HG03378 (cell line): ENCODE results near the gene EML4.
"Not testable (repeated sequence)": the region's sequence is repeated elsewhere in the genome, so short reads cannot be mapped to it uniquely, and the experiment has no call there.

Source experiments
- ATAC-seq: cut with Tn5 transposase; IDR thresholded peaks from one replicate; pipeline ENCODE4 v1.9.1; 2021; ENCODE audit warnings: mild to moderate bottlenecking, moderate library complexity; ENCODE audit not compliant: unreplicated experiment

EML4 gene

DNA sequence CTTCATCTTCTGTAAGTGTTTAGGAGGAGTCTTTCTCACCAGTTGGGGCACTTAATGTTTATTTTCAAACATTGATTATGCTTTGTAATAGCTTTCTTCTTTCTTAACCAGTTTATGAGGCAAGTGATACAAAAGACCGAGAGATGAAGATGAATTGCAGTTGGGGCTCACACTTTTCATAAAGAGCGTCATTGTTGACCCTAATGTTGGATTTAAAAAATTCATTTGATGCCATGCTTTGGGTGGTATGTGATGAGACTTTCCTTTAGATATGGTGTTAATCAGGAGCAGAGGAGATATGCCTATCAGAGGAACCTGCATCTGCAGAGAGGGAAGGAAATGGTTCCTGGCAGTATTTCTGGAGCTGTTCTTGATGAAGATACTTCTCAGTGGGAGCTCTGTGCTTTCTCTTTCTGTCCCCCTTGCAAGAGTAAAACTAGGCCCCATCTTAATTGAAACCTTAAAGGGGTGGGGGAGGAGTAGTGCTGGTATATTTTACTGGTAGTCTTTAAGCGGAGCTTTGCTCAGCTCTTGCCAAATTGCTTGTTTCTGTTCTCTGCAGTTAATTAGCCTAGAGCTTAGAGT lies 2.3 kb downstream of the EML4 start:
- ATAC-seq = no peak

DNA sequence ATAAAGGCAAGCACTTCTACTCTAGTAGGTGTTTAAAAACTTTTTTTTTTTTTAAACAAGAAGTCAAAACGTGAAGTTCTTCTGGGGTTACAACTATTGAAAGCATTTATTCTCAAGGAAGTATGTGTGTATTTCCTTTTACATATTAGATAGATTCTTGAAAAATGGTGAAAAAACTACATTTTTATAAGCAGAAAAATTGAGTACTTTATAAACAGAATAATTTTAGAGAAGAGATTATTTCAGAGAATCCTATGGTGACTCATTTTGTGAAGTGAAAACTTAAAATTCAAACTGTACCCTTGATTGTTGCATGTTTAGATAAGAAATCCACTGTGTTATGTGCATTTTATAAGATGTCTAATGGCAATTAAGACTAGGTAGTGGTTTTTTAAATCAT lies 2.9 kb downstream of the EML4 start:
- no peak for ATAC-seq

DNA sequence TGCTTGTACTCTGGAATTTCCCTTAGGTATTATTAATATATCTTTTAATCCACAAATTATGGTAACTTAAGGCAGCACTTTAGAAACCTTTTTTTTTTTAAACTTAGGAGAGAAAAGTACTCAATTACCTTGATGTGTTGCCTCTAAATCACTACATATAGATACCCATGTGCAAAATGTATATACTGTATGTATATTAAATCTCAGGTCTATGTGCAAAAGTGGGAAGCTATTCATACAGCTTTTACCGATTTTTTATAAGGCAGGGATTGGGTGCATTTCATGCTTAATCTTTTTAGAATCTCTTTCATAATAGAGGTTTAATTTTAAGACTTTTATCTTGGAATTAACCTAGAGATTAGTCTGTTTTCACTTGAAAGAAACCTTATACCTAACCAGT lies 3.4 kb downstream of the EML4 start:
- no peak for ATAC-seq

DNA sequence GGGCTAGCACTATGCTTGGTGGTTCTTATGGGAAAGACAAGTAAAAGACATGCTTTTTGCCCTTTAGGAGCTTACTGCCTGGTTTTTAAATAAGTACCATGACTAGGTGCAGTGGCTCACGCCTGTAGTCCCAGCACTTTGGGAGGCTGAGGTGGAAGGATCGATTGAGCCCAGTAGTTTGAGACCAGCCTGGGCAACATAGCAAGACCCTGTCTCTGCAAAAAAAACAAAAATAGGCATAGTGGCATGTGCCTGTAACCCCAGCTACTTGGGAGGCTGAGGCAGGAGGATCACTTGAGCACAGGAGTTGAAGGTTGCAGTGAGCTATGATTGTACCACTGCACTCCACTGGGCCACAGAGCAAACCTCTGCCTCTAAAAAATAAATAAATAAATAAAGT lies 4.3 kb downstream of the EML4 start:
- ATAC-seq = not testable (repeated sequence)

DNA sequence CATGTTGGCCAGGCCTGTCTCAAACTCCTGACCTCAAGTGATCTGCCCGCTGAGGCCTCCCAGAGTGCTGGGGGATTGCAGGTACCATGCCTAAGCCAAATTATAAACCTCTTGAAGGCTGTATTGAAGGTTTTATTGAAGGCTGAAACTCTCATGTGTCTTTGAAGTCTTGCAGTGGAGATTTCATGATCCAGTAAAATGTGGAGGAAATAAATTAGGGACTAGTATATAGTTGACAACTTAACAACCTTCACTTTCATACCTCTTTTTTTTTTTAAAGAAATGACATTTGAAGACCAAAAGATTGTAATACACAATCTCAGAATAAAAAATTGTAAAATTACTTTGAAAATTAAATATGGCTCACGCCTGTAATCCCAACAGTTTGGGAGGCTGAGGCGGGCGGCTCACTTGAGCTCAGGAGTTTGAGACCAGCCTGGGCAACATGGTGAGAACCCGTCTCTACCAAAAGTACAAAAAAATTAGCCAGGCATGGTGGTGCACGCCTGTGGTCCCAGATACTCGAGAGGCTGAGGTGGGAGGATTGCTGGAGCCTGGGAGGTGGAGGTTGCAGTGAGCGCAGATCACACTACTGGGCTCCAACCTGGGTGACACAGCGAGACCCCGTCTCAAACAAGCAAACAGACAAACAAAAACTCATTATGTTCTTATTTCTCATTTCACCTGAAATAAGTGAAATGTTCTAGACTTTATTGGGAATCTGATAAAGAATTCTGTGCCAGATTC lies 8.0 kb downstream of the EML4 start:
- ATAC-seq = no peak

DNA sequence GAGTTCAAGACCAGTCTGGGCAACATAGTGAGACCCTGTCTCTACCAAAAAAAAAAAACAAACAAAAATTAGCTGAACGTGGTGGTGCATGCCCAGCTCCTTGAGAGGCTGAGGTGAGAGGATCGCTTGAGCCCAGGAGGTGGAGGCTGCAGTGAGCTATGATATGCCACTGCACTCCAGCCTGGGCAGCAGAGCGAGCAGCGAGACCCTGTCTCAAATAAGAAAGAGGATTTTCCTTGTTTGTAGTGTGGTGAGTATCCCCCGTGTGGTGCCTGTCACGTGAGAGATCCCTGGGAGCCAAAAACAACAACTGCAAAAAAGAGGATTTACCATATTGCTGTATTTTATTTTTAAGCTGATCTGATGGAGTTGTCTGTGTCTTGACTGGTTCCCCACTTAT lies 9.2 kb downstream of the EML4 start:
- no peak for ATAC-seq

DNA sequence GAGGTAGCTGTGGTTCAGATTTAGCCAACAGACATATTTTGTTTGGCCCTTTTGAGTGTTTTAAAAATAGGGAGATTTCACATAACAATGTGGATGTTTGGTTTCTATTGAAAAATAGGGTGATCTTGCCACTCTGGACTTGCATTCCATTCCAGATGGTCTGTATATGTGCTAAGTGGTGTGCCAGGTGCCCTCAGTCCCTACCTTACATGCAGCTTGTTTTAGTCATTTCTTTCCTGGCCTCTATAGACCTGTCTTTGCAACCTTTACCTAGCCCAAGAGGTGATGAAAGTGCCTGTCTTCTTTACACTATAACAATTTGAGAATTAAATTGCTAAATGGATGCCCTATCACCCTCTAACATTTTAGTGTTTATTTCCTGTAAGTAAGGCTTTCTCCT lies 11.1 kb downstream of the EML4 start:
- no peak for ATAC-seq

DNA sequence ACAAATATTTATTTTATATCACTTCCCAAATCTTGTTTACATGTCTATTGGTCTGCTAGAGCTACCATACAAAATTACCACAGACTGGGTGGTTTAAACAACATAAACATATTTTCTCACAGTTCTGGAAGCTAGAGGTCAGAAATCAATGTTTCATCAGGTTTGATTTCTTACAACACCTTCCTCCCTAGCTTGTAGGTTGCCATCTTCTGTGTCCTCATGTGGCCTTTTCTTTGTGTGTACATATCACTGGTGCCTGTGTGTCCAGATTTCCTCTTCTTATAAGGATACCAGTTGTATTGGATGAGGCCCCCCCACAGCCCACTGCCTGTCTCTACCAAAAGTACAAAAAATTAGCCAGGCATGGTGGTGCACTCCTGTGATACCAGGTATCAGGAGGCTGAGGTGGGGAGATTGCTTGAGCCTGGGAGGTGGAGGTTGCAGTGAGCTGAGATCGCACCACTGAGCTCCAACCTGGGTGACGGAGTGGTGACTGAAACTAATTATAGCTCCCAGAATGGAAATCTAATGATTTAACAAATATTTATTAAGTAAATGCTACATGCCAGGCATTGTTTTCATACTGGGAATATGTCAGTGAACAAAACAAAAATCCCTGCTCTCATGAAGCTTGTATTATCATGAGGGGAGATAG lies 13.6 kb downstream of the EML4 start:
- ATAC-seq = no peak

DNA sequence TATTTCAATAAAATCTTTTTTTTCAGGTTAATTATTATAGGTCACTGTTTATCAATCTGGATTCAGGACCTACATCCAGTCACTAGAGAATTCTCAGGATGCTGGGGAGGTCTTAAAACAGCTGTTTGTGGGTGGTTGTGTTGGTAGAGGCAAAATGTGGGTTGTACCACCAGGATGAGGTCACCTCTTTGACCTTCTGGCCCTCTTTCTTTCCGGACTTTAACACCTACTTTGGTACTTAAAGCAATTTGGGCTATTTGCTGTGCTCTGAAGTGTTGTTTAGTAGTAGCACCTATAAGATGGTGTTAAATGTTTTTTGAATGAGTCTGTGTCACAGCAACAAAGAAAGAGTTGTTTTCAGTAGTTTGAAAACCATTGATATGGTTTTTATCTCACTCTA lies 14.6 kb downstream of the EML4 start:
- ATAC-seq = no peak

DNA sequence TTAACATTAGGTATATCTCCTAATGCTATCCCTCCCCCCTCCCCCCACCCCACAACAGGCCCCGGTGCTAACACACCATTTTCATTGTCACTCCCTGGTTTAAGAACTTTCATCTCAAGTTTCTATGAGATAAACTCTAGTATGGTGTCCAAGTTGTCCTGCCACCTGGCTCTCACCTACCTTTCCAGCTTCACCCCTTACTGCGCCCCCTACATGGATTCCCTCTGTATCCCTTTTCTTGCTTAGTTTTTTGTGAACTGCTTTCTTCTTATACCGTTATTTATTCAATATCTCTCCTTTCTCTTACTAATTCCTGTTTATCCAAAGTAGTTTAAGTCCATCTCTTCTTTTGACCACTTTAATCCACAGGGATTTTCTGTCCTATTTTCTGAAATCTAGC lies 15.2 kb downstream of the EML4 start:
- no peak for ATAC-seq

DNA sequence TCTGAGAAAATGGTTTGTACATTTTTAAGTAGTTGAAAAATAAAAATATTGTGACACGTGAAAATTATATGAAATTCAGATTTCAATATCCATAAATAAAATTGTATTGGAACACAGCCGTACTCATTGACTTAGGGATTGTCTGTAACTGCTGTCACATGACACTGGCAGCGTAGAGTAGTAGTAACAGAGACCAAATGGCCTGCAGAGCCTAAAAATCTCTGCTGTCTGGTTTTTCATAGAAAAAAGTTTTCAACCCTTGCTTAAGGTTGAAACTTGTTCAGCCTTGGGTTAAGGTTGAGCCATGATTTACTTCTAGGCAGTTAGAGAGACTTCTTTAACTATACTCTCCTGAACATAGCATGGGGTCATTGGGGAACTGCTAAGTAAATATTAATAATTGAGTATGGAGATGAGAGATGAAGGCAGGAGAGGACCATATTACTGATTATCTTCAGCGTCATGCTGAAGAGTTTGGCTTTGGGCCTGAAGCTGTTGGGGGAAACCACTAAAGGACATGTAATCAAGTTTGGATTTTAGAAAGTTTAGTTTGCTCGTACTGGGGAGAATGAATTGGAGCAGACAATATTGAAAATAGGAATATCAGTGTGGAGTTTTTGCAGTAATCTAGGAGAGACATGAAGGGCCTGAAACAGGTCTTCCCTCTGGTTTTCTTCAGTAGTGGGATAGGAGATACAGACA lies 16.2 kb downstream of the EML4 start:
- ATAC-seq = no peak

DNA sequence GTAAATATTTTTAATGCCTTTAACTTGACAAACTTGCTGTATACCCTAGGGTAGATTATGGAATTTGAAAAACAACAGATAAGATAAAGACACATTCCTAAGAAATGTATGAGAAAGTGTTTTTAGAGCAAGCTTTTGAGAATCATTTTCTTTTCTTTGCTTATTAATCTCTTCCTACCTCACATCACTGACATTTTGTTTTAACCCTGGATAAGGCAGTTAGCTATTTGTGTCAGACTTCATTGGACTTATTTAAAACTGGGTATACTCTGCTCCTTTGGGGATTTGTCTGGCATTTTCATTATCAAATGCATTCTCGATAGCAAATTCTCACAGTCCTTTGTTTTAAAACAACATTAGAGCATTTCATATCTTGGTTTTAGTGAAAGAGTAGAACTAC lies 17.2 kb downstream of the EML4 start:
- ATAC-seq = no peak

DNA sequence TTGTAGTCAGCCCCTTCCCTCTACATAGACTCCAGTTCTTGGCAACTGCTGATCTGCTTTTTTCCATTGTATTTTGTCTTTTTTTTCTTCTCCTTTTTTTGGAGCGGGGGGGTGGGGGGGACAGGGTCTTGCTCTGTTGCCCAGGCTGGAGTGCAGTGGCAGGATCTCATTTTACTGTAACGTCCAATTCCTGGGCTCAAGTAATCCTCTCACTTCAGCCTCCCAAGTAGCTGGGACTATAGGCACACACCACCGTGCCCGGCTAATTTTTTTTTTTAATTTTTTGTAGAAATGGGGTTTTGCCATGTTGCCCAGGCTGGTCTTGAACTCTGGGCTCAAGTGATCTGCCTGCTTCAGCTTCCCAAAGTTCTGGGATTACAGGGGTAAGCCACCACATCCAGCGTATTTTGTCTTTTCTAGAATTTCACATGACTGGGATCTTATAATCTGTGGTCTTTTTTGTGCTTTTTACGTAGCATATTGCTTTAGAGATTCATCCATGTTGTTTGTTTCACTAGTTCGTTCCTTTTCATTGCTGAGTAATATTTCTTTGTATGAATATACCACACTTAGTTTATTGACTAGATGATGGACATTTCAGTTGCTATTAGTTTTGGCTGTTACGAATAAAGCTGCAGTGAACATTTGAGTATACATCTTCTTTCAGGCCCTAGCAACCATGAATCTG lies 17.9 kb downstream of the EML4 start:
- no peak for ATAC-seq

DNA sequence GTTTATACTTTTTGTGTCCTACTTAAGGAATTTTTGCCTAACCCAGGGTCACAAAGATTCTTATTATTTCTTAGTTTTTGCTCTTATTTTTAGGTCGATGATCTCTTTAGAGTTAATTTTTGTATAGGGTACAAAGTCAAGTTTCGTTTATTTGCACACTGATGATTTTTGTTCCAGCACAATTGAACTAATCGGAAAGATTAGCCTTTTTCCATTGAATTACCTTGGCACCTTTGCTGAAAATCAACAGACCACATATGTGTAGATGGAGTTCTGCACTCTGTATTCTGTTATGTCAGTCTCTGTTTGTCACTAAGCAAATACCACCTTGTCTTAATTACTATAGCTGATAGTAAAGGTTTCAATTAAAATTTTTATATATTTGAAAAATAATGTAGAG lies 18.7 kb downstream of the EML4 start:
- ATAC-seq = no peak

DNA sequence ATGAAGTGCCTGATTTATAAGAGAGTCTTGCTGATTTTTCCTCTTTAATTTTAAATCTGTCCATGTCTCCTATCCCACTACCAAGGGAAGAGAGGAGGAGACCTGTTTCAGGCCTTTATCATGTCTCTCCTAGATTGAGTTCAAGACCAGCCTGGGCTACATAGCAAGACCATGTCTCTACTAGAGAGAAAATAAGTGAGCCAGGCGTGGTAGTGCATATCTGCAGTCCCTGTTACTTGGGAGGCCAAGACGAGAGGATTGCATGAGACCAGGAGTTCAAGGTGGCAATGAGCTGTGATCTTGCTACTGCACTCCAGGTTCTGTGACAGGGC lies 20.0 kb downstream of the EML4 start:
- no peak for ATAC-seq

DNA sequence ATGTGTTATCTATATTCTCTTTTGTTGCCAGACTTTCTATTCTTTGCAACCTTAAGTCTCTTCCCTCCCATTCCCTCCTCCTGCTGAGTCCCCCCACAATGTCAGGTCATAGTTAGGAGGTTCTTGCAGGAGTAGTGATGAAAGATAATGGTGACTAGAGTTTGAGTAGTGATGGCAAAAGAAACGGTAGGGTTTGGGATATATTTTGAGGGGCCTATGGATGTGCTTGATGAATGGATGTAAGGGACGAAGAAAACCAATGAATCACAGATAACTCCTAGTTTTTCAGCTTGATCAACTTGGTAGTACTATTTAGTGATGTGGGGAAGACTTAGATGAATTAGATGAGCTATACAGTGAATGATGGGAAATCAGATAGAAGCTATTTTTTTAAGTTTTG lies 21.0 kb downstream of the EML4 start:
- no peak for ATAC-seq

DNA sequence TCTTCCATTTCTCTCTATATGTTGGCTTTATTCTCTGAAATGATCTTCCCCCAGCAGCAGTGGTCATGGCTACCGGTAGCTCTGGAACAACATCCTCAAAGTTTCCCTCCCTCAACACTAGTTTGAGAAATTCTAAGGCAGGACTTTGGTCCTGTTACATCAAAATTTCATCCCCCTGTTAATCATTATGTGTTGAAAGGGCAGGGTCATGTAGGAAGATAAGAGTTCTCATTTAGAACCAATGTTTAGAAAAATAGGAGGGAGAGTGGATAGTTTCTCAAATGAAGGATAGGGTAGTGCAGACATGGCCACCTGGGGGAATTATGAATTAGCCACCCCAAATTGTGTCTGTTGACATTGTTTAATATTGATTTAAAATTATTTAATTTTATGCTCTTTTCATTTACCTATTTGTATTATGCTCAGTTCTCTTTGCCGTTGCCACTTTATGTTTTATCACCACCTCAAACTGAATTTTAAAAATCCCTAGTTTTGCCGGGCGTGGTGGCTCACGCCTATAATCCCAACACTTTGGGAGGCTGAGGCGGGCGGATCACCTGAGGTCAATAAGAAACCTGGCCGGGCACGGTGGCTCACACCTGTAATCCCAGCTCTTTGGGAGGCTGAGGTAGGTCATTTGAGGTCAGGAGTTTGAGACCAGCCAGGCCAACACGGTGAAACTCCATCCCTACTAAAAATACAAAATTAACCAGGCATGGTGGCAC lies 22.3 kb downstream of the EML4 start:
- ATAC-seq = no peak

DNA sequence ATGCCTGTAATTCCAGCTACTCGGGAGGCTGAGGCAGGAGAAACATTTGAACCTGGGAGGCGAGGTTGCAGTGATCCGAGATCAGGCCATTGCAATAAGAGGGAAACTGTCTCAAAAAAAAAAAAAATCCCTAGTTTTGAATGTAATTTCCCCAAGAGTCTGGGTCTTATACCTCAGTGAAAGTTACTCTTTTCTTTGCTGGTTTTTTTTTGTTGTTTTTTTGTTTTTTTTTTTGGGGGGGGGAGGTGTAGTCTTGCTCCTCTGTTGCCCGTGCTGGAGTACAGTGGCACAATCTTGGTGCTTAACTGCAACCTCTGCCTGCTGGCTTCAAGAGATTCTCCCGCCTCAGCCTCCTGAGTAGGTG lies 22.8 kb downstream of the EML4 start:
- ATAC-seq = no peak

DNA sequence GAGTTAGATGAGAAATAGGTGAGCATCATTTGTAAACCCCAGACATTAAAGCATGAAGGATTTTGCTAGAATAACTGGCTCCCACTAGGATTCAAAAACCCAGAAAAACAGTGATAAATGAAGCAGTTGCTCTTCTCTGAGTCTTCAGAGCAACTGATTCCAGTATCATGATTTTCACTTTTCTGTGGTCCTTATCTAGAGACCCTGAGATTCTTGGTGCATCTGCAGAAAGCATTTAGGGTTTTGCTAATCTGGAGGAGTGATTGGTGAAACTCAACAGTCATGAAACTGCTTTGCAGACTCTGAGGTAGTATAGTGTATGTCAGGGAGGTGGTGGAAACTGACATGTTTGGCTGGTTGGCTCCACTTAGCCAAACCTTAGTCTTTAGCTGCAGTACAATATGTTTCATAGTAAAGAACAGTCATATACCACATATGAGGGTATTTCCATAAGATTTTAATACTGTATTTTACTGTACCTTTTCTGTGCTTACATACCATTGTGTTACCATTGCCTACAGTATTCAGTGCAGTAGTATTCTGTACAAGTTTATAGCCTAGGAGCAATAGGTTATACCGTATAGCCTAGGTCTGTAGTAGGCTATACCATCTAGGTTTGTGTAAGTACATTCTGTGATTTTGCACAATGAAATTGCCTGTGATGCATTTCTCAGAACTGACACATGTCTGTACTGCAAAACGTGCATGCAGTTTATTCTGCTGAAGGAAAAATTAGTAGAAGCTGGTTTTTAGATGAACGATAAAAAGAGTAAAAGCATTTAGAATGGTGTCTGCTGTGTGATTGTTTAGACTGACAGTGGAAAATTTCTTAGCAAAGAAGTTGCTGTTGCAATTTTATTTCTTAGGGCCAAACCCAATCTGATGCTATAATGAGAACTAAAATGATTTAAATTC lies 23.8 kb downstream of the EML4 start:
- ATAC-seq = peak; percentile 53

DNA sequence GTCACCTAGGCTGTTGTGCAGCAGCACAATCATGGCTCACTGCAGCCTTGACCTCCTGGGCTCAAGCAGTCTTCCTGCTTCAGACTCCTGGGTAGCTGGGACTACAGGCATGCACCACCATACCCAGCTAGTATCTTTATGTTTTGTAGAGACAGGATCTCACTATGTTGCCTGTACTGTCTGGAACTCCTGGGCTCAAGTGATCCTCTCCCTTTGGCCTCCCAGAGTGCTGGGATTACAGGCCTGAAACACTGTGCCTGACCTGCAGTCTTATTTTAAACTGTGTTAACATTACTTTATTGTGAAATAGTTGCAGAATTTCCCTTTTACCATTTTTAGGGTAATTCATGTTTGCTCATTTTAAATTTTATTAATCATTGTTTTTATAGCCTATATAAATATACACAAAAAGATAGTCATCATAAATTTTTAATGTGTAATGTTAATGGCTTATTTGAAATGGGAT lies 24.6 kb downstream of the EML4 start:
- no peak for ATAC-seq
